ENCODE measurements around the gene SPATA1. TPM values are rescaled to one million over a fixed set of nuclear protein-coding genes. Genes with fewer than 3 reads are reported as not detected.

The SPATA1 gene
- polyA plus RNA-seq, 1 of the 3 experiments (the other 2 are of a cell fraction), result 1.2 TPM

GRCh38 chr1:84525779-84526178, 19.6 kb downstream of the SPATA1 start:
- H3K27me3 ChIP-seq (ENCODE audit: insufficient read depth), result no peaks in the 10 kb centered on the region
- H3K4me3 ChIP-seq (ENCODE audit: low read depth in 2 of 2, low read length in 1 of 2), result no peak overlapping the region
- peaks cover 0 to 14% of the 10 kb centered on the region in 2 experiments for H3K36me3 ChIP-seq (replicated peaks in 1 of 2; ENCODE audit: control insufficient read depth in 1 of 2, insufficient read depth in 2 of 2, low read length in 1 of 2)
- H2AFZ ChIP-seq (ENCODE audit: low read depth), result no peak overlapping the region
- no peaks in the 10 kb centered on the region for H3F3A ChIP-seq (replicated peaks; ENCODE audit: insufficient read depth)
- DNase-seq, result no peak
- no peak for TF ChIP-seq FOXM1 (IDR thresholded peaks at IDR 0.05; ENCODE audit: low read depth)
- TF ChIP-seq IRF3 (IDR thresholded peaks at IDR 0.05; ENCODE audit: low read depth, low read length), result no peak
- no peak for TF ChIP-seq SMC3 (IDR thresholded peaks at IDR 0.05; ENCODE audit: low read depth, low read length)
- no peak for TF ChIP-seq JUND (IDR thresholded peaks at IDR 0.05)
- no peak for TF ChIP-seq RAD21 (IDR thresholded peaks at IDR 0.05; ENCODE audit: low read length)
- no peak overlapping the region for H3K4me2 ChIP-seq
- 0 out of 2 replicates have a peak, but pooled peaks cover 3% of the 10 kb centered on the region for H3K9me2 ChIP-seq
- H3K4me1 ChIP-seq (ENCODE audit: control insufficient read depth in 1 of 2, insufficient read depth in 2 of 2, low read depth in 1 of 2, low read length in 1 of 2), result no peaks in the 10 kb centered on the region
- POLR2A ChIA-PET, result no interaction called here
- 0 out of 2 replicates have a peak, but pooled peaks cover 11% of the 10 kb centered on the region for H3K9me3 ChIP-seq
- no peak overlapping the region for H3K27ac ChIP-seq (ENCODE audit: low read depth in 2 of 2, low read length in 1 of 2)
- CTCF ChIA-PET, result interaction anchor here (0.6 to 1.2 kb wide), 2 partner anchors 17 to 254 kb away, joined by 3 to 4 read pairs; no protein-coding TSS in a partner anchor
- H3K9ac ChIP-seq, result no peak overlapping the region
- H4K20me1 ChIP-seq (ENCODE audit: insufficient read depth), result no peaks in the 10 kb centered on the region
- H3K79me2 ChIP-seq (ENCODE audit: insufficient read depth), result no peaks in the 10 kb centered on the region
- 100% methylated on average over 1 of the region's 1 CpG for WGBS (ENCODE audit: low lambda C conversion rate)

- ChIA-PET CTCF (no interaction called here), POLR2A (no interaction called here)
- no peak overlapping the region for H3K4me2 ChIP-seq
- no peaks in the 10 kb centered on the region for H3K9me2 ChIP-seq
- H3K27ac ChIP-seq (ENCODE audit: low read depth in 2 of 2, low read length in 1 of 2), result no peak overlapping the region
- peaks cover 2 to 18% of the 10 kb centered on the region in 2 experiments for H3K36me3 ChIP-seq (replicated peaks in 1 of 2; ENCODE audit: control insufficient read depth in 1 of 2, insufficient read depth in 2 of 2, low read length in 1 of 2)
- H3K4me3 ChIP-seq (ENCODE audit: low read depth in 2 of 2, low read length in 1 of 2), result no peak overlapping the region
- H3F3A ChIP-seq (replicated peaks; ENCODE audit: insufficient read depth), result peaks cover 14% of the 10 kb centered on the region
- H3K79me2 ChIP-seq (ENCODE audit: insufficient read depth), result no peaks in the 10 kb centered on the region
- no peaks in the 10 kb centered on the region for H3K27me3 ChIP-seq (ENCODE audit: insufficient read depth)
- no peaks in the 10 kb centered on the region; a peak in 1 of 4 replicates for H3K4me1 ChIP-seq (ENCODE audit: control insufficient read depth in 1 of 2, insufficient read depth in 2 of 2, low read depth in 1 of 2, low read length in 1 of 2)
- DNase-seq, result no peak
- no peaks in the 10 kb centered on the region for H4K20me1 ChIP-seq (ENCODE audit: insufficient read depth)
- H3K9me3 ChIP-seq, result no peaks in the 10 kb centered on the region
- H2AFZ ChIP-seq (ENCODE audit: low read depth), result no peak overlapping the region
- H3K9ac ChIP-seq, result no peak overlapping the region
- TF ChIP-seq MAX (IDR thresholded peaks at IDR 0.05; ENCODE audit: low read depth), result no peak
- TF ChIP-seq SIN3A (IDR thresholded peaks at IDR 0.05; ENCODE audit: borderline replicate concordance, low read depth, low read length), result no peak
- no peak for TF ChIP-seq CTCF (IDR thresholded peaks at IDR 0.05)
- TF ChIP-seq RCOR1 (IDR thresholded peaks at IDR 0.05; ENCODE audit: low read length), result no peak
- no peak for TF ChIP-seq FOSL2 (IDR thresholded peaks at IDR 0.05; ENCODE audit: borderline replicate concordance, low read depth)
- TF ChIP-seq MXI1 (IDR thresholded peaks at IDR 0.05; ENCODE audit: low read depth, low read length), result no peak
- TF ChIP-seq EZH2phosphoT487 (IDR thresholded peaks at IDR 0.05; ENCODE audit: borderline replicate concordance, low read depth), result no peak
- no peak for TF ChIP-seq IRF3 (IDR thresholded peaks at IDR 0.05; ENCODE audit: low read depth, low read length)
- TF ChIP-seq FOXJ3 (CRISPR knock-in tag; IDR thresholded peaks at IDR 0.05), result no peak
- TF ChIP-seq RXRA (IDR thresholded peaks at IDR 0.05; ENCODE audit: borderline replicate concordance, low read depth), result no peak
- TF ChIP-seq RFX5 (IDR thresholded peaks at IDR 0.05; ENCODE audit: low read length), result no peak
- no peak for TF ChIP-seq TEAD4 (IDR thresholded peaks at IDR 0.05; ENCODE audit: borderline replicate concordance, insufficient read depth)
These were observed 32.4 kb downstream of the SPATA1 start for GRCh38 chr1:84538599-84538998.
